ENCODE measurements around the gene ADK. TPM values are rescaled to one million over a fixed set of nuclear protein-coding genes. Genes with fewer than 3 reads are reported as not detected.
A peak's percentile ranks its signal among the peaks of the same experiment; 100 is the strongest.

Gene ADK
- polyA plus RNA-seq, 1 experiment: 41.9 TPM

- no peaks in the 10 kb centered on the region for H3K9me3 ChIP-seq (ENCODE audit: control insufficient read depth, insufficient read depth, low read length)
- no peak overlapping the region for H3K27ac ChIP-seq (ENCODE audit: low read depth, low read length)
- H3K4me3 ChIP-seq (ENCODE audit: low read depth, low read length): no peak overlapping the region
- ChIA-PET CTCF (no interaction called here), POLR2A (no interaction called here)
- no peak for DNase-seq (ENCODE audit: low read depth, low spot score)
- H3K27me3 ChIP-seq (ENCODE audit: control insufficient read depth, insufficient read depth, low read length): no peaks in the 10 kb centered on the region
- TF ChIP-seq CTCF (IDR thresholded peaks at IDR 0.05; ENCODE audit: low read depth, low read length): no peak
Observed at GRCh38 chr10:74163319-74164068, 12.5 kb downstream of the ADK start.

GRCh38 chr10:74164716-74165529 is 13.9 kb downstream of the ADK start:
- CTCF ChIA-PET: interaction anchor here (1.1 to 1.2 kb wide), 2 partner anchors 17 to 69 kb away, joined by 3 to 5 read pairs; no protein-coding TSS in a partner anchor
- POLR2A ChIA-PET: no interaction called here
- Histone ChIP-seq H3K4me3 (ENCODE audit: low read depth, low read length) (peak overlapping the region; percentile 15; the same call in 1 of the 2 replicates), H3K27ac (ENCODE audit: low read depth, low read length) (peak overlapping the region; percentile 66), H3K9me3 (ENCODE audit: control insufficient read depth, insufficient read depth, low read length) (no peaks in the 10 kb centered on the region), H3K27me3 (ENCODE audit: control insufficient read depth, insufficient read depth, low read length) (no peaks in the 10 kb centered on the region)
- DNase-seq (ENCODE audit: low read depth, low spot score): no peak
- no peak for TF ChIP-seq CTCF (IDR thresholded peaks at IDR 0.05; ENCODE audit: low read depth, low read length)

GRCh38 chr10:74165530-74165901 is 14.5 kb downstream of the ADK start:
- CTCF ChIA-PET: interaction anchor here (1.1 to 1.2 kb wide), 2 partner anchors 17 to 69 kb away, joined by 3 to 5 read pairs; no protein-coding TSS in a partner anchor

GRCh38 chr10:74167443-74167842 is 16.4 kb downstream of the ADK start:
- DNase-seq (ENCODE audit: low read depth, low spot score): no peak
- CTCF ChIA-PET: interaction anchor here (1.3 kb wide), 2 partner anchors 17 to 67 kb away, joined by 3 read pairs; partner anchors contain the start of genes ADK and AP3M1
- POLR2A ChIA-PET: no interaction called here

More at GRCh38 chr10:74165530-74165901, 14.5 kb downstream of the ADK start:
- no peak for DNase-seq (ENCODE audit: low read depth, low spot score)
- Histone ChIP-seq H3K27ac (ENCODE audit: low read depth, low read length) (no peak overlapping the region), H3K4me3 (ENCODE audit: low read depth, low read length) (no peak overlapping the region), H3K9me3 (ENCODE audit: control insufficient read depth, insufficient read depth, low read length) (no peaks in the 10 kb centered on the region), H3K27me3 (ENCODE audit: control insufficient read depth, insufficient read depth, low read length) (no peaks in the 10 kb centered on the region)
- POLR2A ChIA-PET: no interaction called here
- no peak for TF ChIP-seq CTCF (IDR thresholded peaks at IDR 0.05; ENCODE audit: low read depth, low read length)

More at GRCh38 chr10:74167443-74167842, 16.4 kb downstream of the ADK start:
- no peak for TF ChIP-seq CTCF (IDR thresholded peaks at IDR 0.05; ENCODE audit: low read depth, low read length)
- Histone ChIP-seq H3K27ac (ENCODE audit: low read depth, low read length) (no peak overlapping the region), H3K4me3 (ENCODE audit: low read depth, low read length) (no peak overlapping the region), H3K27me3 (ENCODE audit: control insufficient read depth, insufficient read depth, low read length) (no peaks in the 10 kb centered on the region), H3K9me3 (ENCODE audit: control insufficient read depth, insufficient read depth, low read length) (no peaks in the 10 kb centered on the region)

Data from AG04450 (cell line).